H9 (cell line): Measurements from ENCODE around the gene SLC23A2. TPM values are rescaled to one million over a fixed set of nuclear protein-coding genes. Genes with fewer than 3 reads are reported as not detected.

Source experiments
- DNase-seq: peaks from one replicate; pipeline ENCODE4 v3.0.0-alpha.2; 2017
- H2AFZ ChIP-seq: one replicate; pipeline ENCODE4 v1.6.1; 2013; ENCODE audit warnings: mild to moderate bottlenecking, low read length, control low read depth, moderate library complexity
- H2AK5ac ChIP-seq: 2 replicates; pipeline ENCODE4 v1.6.1; 2013; ENCODE audit warnings: low read length, control low read depth, mixed read lengths; ENCODE audit not compliant: insufficient read length
- H2BK120ac ChIP-seq: one replicate; pipeline ENCODE4 v1.6.1; 2013; ENCODE audit warnings: low read depth, mild to moderate bottlenecking, low read length, control low read depth, inconsistent platforms; ENCODE audit not compliant: poor library complexity, severe bottlenecking
- H2BK12ac ChIP-seq: 2 replicates; pipeline ENCODE4 v1.6.1; 2013; ENCODE audit warnings: low read length, control low read depth, mixed read lengths, low read depth; ENCODE audit not compliant: insufficient read length
- H2BK15ac ChIP-seq: 2 replicates; pipeline ENCODE4 v1.6.1; 2013; ENCODE audit warnings: low read depth, low read length, control low read depth
- H2BK20ac ChIP-seq: one replicate; pipeline ENCODE4 v1.6.1; 2013; ENCODE audit warnings: low read depth, mild to moderate bottlenecking, low read length, control low read depth, inconsistent platforms; ENCODE audit not compliant: poor library complexity, severe bottlenecking
- H2BK5ac ChIP-seq: 2 replicates; pipeline ENCODE4 v1.6.1; 2013; ENCODE audit warnings: low read length, control low read depth, mixed read lengths; ENCODE audit not compliant: insufficient read length
- H3K14ac ChIP-seq: 2 replicates; pipeline ENCODE4 v1.6.1; 2013; ENCODE audit warnings: low read length, control low read depth; ENCODE audit not compliant: insufficient read depth
- H3K18ac ChIP-seq: 2 replicates; pipeline ENCODE4 v1.6.1; 2013; ENCODE audit warnings: low read depth, mild to moderate bottlenecking, mixed read lengths, low read length, control low read depth; ENCODE audit not compliant: insufficient read length
- H3K23ac ChIP-seq: 2 replicates; pipeline ENCODE4 v1.6.1; 2013; ENCODE audit warnings: low read length, control low read depth, mixed read lengths, low read depth; ENCODE audit not compliant: insufficient read length
- H3K23me2 ChIP-seq: 2 replicates; pipeline ENCODE4 v1.6.1; 2013; ENCODE audit warnings: low read depth, mild to moderate bottlenecking, mixed read lengths, low read length, control low read depth; ENCODE audit not compliant: insufficient read length, poor library complexity, severe bottlenecking
- H3K27ac ChIP-seq: 2 replicates; pipeline ENCODE4 v1.5.1; 2013; ENCODE audit warnings: low read length, control low read depth, mixed read lengths, low read depth; ENCODE audit not compliant: insufficient read length
- H3K27me3 ChIP-seq: 2 replicates; pipeline ENCODE4 v1.6.1; 2013; ENCODE audit warnings: low read length, control low read depth, inconsistent platforms; ENCODE audit not compliant: insufficient read depth
- H3K4ac ChIP-seq: 2 replicates; pipeline ENCODE4 v1.6.1; 2013; ENCODE audit warnings: low read depth, mild to moderate bottlenecking, control low read depth, inconsistent platforms, low read length, moderate library complexity
- H3K4me1 ChIP-seq: 2 replicates; pipeline ENCODE4 v1.6.1; 2013; ENCODE audit warnings: low read length, control low read depth, inconsistent platforms; ENCODE audit not compliant: insufficient read depth
- H3K4me2 ChIP-seq: 2 replicates; pipeline ENCODE4 v1.6.1; 2013; ENCODE audit warnings: low read length, control low read depth, mixed read lengths; ENCODE audit not compliant: insufficient read length, insufficient read depth
- H3K56ac ChIP-seq: 2 replicates; pipeline ENCODE4 v1.6.1; 2013; ENCODE audit warnings: low read depth, mild to moderate bottlenecking, mixed read lengths, low read length, control low read depth; ENCODE audit not compliant: insufficient read length
- H3K79me1 ChIP-seq: 2 replicates; pipeline ENCODE4 v1.6.1; 2013; ENCODE audit warnings: low read depth, mild to moderate bottlenecking, moderate library complexity, low read length, control low read depth, inconsistent platforms; ENCODE audit not compliant: insufficient read depth, poor library complexity, severe bottlenecking
- H3K79me2 ChIP-seq: 2 replicates; pipeline ENCODE4 v1.6.1; 2013; ENCODE audit warnings: low read length, control low read depth, inconsistent platforms; ENCODE audit not compliant: insufficient read depth
- H3K9ac ChIP-seq: 2 replicates; pipeline ENCODE4 v1.6.1; 2013; ENCODE audit warnings: low read length, control low read depth, mixed read lengths; ENCODE audit not compliant: insufficient read length; ENCODE audit errors: extremely low read depth
- H3K9me3 ChIP-seq: one replicate; pipeline ENCODE4 v1.6.1; 2013; ENCODE audit warnings: low read depth, low read length, inconsistent platforms; ENCODE audit not compliant: control insufficient read depth
- H3T11ph ChIP-seq: one replicate; pipeline ENCODE4 v1.6.1; 2013; ENCODE audit warnings: mild to moderate bottlenecking, low read length, control low read depth, inconsistent platforms
- H4K20me1 ChIP-seq: one replicate; pipeline ENCODE4 v1.6.1; 2013; ENCODE audit not compliant: control insufficient read depth, insufficient read length, insufficient read depth
- H4K5ac ChIP-seq: 2 replicates; pipeline ENCODE4 v1.6.1; 2013; ENCODE audit warnings: low read depth, mild to moderate bottlenecking, mixed read lengths, low read length, control low read depth; ENCODE audit not compliant: insufficient read length
- H4K8ac ChIP-seq: replicated peaks from 2 replicates; pipeline ENCODE4 v1.6.1; 2013; ENCODE audit warnings: low read length, control low read depth, mixed read lengths, low read depth; ENCODE audit not compliant: insufficient read length
- H4K91ac ChIP-seq: 2 replicates; pipeline ENCODE4 v1.6.1; 2013; ENCODE audit warnings: low read depth, mild to moderate bottlenecking, moderate library complexity, mixed read lengths, low read length, control low read depth; ENCODE audit not compliant: insufficient read length
- H3K27ac Mint-ChIP-seq, 3 experiments: 2 replicates in 2 of 3; 3 replicates in 1 of 3; pipeline ENCODE4 v1.8.0; 2020 to 2021; ENCODE audit warnings: mixed read lengths in 3 of 3, mild to moderate bottlenecking in 1 of 3, moderate library complexity in 1 of 3
- H3K27me3 Mint-ChIP-seq: 2 replicates; pipeline ENCODE4 v1.8.0; 2021; ENCODE audit warnings: low read depth, mild to moderate bottlenecking, moderate library complexity, mixed read lengths
- H3K36me3 Mint-ChIP-seq, 3 experiments: 2 replicates in 2 of 3; 3 replicates in 1 of 3; pipeline ENCODE4 v1.8.0; 2020 to 2021; ENCODE audit warnings: low read depth in 3 of 3, mixed read lengths in 3 of 3; ENCODE audit not compliant: insufficient read depth in 1 of 3
- H3K4me1 Mint-ChIP-seq, 2 experiments: 2 replicates each; pipeline ENCODE4 v1.8.0; 2020; ENCODE audit warnings: mixed read lengths in 2 of 2
- H3K4me3 Mint-ChIP-seq, 2 experiments: 2 replicates in 1 of 2; 3 replicates in 1 of 2; pipeline ENCODE4 v1.8.0; 2020 to 2021; ENCODE audit warnings: mild to moderate bottlenecking in 2 of 2, mixed read lengths in 2 of 2, moderate library complexity in 1 of 2
- H3K9me3 Mint-ChIP-seq, 2 experiments: 2 replicates in 1 of 2; 3 replicates in 1 of 2; pipeline ENCODE4 v1.8.0; 2020; ENCODE audit warnings: mild to moderate bottlenecking in 2 of 2, mixed read lengths in 2 of 2, moderate library complexity in 1 of 2
- CTCF ChIP-seq: fragments of 200-600 bp; sonication (generic); conservative IDR thresholded peaks from 3 replicates; pipeline ENCODE4 v1.8.0; 2021; ENCODE audit warnings: antibody characterized with exemption, mild to moderate bottlenecking
- WGBS: extraction: QIAGEN DNeasy Blood & Tissue Kit; methylation state at CpG from one replicate; pipeline ENCODE4 v1.1.7; 2013; ENCODE audit warnings: missing lambda C conversion rate, low lambda C conversion rate, mixed read lengths; ENCODE audit not compliant: insufficient read length; ENCODE audit errors: extremely low coverage; 5-methylcytosine and 5-hydroxymethylcytosine counted together
- total RNA-seq: library from RNA; stranded (reverse); gene quantifications from 2 replicates; pipeline ENCODE4 v1.2.1, GENCODE V29; 2021

Gene SLC23A2
- total RNA-seq, 1 experiment from 2014 or later: 16.5 TPM

DNA sequence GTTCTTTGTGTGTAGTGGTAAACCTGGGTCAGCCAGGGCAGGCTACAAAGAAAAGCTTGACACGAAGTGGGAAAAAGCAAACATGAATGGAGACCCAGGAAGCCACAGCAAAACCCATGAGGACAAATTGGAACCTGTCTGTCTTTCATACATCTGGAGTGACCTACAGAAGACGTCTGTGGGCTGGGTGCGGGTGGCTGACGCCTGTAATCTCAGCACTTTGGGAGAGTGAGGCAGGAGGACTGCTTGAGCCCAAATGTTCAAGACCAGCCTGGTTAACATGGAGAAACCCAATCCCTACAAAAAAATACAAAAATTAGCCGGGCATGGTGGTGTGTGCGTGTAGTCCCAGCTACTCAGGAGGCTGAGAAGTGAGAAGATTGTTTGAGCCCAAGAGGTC is 164.8 kb downstream of the SLC23A2 start:
- WGBS: no CpG with 5 or more reads among the region's 6 CpGs
- no peak for TF ChIP-seq CTCF
- H3K4me1 Mint-ChIP-seq: peaks cover 11% of the 10 kb centered on the region in 2 experiments

More for the DNA sequence above, 164.8 kb downstream of the SLC23A2 start:
- Histone ChIP-seq H3K27ac (no peak overlapping the region), H2BK5ac (no peak overlapping the region), H3K4ac (no peak overlapping the region), H3K23me2 (no peaks in the 10 kb centered on the region), H2BK120ac (no peak overlapping the region), H4K8ac (no peak overlapping the region), H4K5ac (no peak overlapping the region), H3K9ac (no peak overlapping the region), H3T11ph (no peak overlapping the region), H2BK12ac (no peak overlapping the region), H4K20me1 (no peaks in the 10 kb centered on the region), H4K91ac (no peak overlapping the region), H3K18ac (no peak overlapping the region), H3K27me3 (no peaks in the 10 kb centered on the region), H3K79me2 (no peaks in the 10 kb centered on the region), H2BK15ac (no peak overlapping the region), H3K4me1 (no peaks in the 10 kb centered on the region), H2AFZ (no peak overlapping the region), H3K9me3 (no peaks in the 10 kb centered on the region), H3K4me2 (no peak overlapping the region), H3K23ac (no peak overlapping the region), H2BK20ac (no peak overlapping the region), H3K79me1 (no peaks in the 10 kb centered on the region), H2AK5ac (no peak overlapping the region), H3K56ac (no peak overlapping the region), H3K14ac (no peak overlapping the region)
- no peak for DNase-seq
- Mint-ChIP-seq H3K36me3 (no peaks in the 10 kb centered on the region; a peak in 2 of 7 replicates), H3K4me3 (no peak overlapping the region), H3K27ac (no peak overlapping the region), H3K27me3 (peaks cover 19% of the 10 kb centered on the region), H3K9me3 (0 out of 5 replicates have a peak, but pooled peaks cover 0 to 3% of the 10 kb centered on the region in 2 experiments)
